Embryonic facial prominence (tissue), 1 donor: ENCODE data around the gene MEGF10.
"Not testable (repeated sequence)": the region's sequence is repeated elsewhere in the genome, so short reads cannot be mapped to it uniquely, and the experiment has no call there.

Experiments
- DNase-seq: peaks from one replicate; pipeline ENCODE4 v3.0.0-alpha.2; 2016; ENCODE audit errors: extremely low spot score

MEGF10 gene

DNA sequence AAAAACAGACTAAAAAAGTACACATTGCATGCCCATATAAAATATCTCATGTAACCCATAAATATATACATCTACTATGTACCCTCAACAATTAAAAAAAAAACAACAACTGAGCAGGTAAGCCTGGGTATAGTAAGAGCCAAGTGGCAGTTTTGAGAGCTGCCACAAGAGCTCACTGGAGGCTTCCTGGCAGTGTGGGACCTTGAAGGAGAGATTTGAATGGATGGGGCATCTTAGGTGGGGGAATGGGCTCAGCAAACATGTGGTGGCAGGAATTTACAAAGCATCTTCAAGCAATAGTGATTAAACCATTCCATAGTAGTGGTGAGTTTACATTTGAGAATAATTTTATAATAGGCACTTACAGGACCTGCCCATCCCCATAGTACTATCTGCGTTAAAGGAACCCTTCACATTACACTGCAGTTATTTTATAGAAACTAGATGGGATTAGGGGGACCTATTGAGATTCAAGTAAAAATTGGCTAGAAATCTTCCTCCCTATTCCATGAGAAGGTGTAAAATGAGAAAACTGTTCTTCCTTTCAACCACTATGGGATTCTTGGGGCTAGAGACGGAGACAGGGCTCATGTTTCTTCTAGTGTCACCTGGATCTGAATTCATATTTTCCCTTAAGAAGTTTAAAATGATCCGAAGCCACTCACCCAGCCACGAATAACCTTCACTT, 6.9 kb downstream of the MEGF10 start:
- DNase-seq, result no peak

DNA sequence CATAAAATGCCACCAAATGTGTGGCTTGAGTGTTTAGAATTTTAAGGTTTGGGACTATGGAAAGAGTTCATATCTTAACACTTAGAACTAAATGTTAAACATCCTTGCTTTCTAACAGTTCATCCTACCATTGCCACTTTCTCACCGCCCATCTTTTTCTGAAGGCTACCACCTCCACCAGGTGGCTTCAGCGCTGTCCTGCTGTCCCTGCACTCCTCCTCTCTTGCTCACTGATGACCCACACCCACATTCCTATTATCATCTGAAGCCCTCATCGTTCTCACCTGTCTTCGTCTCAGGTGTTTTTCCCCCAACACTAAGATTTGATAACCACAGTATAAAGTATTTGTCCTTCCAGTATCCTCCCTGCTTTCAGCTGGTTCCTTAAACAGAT, 7.4 kb downstream of the MEGF10 start:
- no peak for DNase-seq

DNA sequence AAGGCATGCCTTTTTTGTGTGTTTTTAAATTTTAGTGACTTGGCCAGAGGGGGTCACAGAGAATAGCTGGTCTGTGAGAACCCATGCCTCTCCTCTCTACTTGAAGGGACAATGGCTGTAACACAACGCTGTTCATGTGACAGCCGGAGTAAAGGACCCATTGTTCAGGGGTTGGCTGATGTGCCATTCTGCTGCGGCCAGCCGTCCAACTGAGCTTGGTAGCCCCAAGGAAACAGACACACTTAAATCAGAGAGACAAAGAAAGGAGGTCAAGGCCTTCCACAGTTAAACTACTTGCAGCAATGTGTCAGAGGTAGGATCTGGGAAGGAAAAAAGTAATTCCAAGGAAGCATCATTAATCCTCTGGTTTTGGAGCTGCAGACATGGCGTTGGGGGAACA, 8.1 kb downstream of the MEGF10 start:
- DNase-seq, result no peak

DNA sequence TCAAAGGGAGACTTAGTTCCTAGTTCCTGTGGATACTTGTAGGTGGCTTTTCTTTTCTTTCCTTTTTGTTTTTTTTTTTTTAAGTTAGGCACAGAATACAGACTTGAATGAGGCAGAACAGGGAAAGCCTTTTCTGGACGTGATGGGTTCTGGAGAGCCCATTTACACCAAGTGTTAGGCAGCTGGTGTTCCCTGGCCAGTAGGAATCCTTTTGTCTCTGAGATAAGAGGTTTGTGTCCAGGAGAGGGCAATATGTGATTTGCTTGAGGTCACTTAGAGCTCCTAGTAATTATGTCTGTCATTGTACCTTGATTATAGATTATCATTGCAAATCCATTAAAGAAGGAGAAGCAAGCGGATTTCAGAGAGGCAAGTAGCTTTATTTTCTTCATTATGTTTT, 9.1 kb downstream of the MEGF10 start:
- DNase-seq, result no peak

DNA sequence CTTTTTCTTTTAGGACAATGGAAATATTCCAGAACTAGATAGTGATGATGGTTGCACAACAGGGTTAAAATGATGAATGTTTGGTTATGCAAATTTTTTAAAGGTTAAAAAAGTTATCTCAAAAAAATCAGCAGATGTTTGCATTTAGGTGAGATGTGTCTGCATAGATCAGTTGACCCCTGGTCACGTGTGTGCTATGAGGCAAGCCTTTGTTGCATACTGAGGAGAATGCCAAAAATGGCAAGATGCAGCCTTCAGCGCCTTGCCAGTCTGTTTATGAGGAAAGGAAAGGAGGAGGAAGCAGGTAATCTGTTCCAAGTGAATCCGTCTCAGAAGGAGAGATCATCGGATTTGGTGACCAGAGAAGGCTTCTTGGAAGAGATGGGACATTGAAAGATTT, 11.9 kb downstream of the MEGF10 start:
- DNase-seq, result no peak

DNA sequence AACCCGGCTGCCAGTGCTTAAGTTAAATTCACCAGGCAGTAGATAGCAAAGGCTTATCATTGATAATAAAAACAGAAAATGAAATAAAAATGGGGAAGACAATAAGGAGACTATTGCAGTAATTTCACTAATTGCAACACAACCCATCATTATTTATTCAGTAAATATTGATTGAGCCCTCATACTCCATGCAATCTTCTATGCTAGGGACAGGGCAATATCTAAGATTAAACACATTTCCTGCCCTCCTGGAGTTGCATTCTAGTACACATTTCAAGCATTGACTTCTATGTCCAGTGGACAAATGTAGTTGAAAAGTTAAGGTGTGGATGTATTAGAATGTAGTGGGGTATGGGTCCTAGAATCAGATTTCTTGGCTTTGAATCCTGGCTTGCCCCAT, 12.8 kb downstream of the MEGF10 start:
- no peak for DNase-seq

DNA sequence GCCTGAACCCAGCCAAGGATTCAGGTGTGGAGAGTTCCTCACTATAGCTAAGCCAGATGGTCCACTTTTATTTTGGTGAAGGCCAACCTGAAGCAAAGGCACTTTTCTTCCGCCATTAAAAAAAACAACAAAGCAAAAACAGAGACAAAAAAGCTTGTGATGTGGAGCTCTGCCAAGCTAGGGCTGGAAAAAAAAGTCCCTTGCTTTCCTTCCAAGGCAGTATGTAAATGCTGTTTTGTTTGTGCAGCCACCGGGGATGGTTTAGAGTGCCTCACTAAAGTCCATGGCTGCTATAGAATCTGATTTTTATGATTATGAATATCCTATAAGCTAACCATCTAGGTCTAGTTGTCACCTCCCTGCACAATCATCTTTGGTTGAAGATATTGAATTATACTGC, 14.9 kb downstream of the MEGF10 start:
- no peak for DNase-seq

DNA sequence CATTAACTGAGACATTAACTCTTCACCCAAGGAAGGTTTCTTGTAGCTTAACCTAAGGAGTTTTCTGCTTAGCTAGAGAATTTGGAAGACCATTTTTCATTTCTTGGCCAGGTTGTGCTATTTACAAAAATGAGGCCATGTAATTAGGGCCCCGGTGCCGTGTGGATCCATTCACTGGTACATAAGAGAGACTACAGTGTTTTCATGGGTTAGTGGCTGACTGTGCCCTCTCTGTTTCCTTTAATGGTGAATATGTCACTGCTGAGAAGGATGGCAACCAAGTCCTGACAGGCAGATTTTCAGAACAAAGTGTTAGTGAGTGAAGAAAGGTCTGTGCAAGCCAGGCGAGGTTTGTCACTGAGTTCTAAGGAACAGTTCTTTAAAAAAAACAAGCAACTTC, 15.4 kb downstream of the MEGF10 start:
- DNase-seq, result no peak

DNA sequence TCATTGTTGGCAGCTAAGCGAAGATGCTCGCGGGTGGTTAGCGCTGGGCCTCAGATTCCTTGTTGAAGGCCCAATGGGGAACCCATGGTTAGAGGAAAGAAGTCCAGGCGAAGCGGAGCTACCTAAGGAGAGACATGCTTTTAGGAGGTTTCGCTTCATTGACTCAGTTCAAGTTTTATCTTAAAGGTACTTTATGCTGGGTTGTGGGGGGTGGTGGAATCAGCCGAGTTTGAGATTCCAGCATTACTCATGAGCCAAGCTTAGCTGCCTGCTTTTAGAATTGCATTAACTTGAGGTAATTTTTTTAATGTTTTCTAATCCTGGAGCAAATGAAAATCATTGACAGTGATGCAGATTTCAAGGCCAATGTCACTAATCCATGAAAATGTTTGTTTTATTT, 16.1 kb downstream of the MEGF10 start:
- DNase-seq, result no peak

DNA sequence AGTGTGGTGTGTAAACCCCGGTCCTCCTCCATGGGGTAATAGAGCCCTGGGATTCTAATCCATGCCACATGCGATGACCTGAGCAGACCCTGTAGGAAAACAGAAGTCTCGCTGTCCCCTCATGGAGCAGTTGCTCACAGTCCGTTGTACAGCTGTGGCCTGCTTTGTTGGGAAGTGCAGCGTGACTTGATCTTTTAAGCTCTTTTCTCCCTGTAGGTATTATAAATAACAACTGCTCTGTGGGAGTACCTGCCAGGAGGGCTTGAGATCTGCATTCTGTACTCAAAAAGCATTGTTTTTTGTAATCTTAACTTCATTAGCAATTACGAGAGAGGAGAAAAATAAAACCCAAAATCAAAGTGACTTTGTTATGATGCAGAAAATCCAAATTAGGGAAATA, 17.3 kb downstream of the MEGF10 start:
- DNase-seq, result no peak

DNA sequence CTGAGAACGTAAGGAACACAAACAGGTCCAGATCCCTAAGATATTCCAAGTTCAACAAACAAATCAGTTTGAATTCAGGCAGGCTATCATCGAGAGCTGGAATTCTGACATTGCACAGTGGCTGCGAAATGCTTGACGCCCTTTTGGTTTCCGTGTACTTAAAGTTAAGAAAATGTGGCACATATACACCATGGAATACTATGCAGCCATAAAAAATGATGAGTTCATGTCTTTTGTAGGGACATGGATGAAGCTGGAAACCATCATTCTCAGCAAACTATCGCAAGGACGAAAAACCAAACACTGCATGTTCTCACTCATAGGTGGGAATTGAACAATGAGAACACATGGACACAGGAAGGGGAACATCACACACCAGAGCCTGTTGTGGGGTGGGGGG, 17.7 kb downstream of the MEGF10 start:
- not testable (repeated sequence) for DNase-seq

DNA sequence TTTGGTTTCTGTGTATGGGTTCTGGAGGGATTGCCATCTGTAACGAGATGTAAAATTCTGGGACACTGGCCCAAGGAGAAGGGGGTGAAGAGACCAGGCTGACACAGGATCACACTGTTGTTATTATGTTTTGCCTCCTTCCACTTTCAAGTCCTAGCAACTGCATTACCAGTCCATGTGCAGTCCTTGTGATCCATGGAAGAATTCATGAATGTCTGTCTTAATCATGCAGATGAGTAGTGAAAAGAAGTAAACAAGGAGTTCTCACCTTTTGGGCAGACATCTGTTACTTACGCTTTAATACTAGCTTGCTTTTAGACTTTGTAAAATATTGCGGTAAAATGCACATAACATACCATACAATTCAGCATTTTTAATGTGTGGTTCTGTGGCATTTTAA, 18.3 kb downstream of the MEGF10 start:
- no peak for DNase-seq

DNA sequence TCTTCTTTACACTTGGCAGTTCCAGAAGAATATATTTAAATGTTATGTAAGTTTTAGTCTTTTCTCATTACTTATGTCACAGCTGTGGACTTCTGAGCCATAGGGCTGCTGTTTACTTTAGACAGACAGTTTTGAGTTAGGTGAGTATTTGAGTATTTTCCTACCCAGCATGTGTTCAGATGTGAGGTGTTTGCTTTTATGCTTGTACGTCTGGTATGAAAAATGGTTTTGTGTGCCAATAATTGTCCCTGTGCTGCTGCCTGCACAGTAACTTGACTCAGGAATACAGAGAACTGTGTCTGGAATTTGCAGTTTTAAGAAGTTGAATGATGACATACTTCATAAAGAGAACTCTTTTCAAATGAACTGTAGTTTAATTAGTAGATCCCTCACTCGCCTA, 20.8 kb downstream of the MEGF10 start:
- no peak for DNase-seq

DNA sequence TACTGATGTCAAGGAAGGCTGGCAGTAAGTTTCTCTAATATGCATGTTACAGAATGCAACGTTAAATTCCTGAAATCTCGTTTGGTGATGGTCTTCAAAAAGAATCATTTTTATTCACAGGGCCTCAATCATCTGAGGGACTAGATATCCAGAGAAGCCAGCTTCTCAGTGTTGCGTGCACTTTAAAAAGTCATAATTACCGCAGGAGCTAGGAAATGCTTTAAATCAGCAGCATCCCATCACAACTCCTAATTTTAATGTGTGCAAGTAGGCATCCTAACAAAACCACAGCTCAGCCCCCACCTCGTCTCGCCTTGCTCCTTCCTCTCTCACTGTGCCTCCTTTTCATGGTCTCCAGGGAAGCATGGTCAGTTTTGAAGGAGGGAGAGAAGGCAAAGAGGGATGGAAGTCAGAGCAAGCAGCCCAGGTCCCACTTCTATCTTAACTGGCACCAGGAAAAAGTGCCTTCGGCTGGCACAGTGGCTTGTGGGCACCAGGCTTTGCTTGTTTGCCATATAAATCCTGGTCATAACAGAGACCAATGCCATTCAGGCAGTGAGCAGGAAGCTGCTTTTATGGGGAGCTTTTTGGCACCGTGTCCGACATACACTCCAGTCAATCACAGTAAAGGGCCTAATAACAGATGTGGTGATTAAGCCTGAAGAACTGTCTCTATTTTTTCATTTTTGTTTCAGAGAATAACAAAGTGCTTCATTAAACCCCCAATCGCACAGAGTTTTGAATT, 21.4 kb downstream of the MEGF10 start:
- no peak for DNase-seq

DNA sequence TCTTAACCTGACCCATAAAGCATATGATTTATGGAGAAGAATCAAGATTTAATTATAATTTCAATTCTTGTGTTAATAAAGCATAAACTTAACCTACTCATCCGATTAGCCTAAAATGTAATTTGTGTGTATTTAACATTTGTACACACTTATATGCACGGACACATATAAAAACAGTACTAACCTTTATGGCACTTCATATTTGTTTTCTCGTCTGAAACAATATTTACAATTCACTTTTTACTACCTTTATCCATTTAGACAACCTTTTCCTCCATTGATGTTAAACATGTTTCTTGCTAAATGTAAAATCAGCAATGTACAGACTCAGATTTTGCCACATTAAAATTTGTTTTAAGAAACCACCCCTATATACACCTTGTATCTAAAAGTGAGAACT, 22.8 kb downstream of the MEGF10 start:
- DNase-seq, result no peak

DNA sequence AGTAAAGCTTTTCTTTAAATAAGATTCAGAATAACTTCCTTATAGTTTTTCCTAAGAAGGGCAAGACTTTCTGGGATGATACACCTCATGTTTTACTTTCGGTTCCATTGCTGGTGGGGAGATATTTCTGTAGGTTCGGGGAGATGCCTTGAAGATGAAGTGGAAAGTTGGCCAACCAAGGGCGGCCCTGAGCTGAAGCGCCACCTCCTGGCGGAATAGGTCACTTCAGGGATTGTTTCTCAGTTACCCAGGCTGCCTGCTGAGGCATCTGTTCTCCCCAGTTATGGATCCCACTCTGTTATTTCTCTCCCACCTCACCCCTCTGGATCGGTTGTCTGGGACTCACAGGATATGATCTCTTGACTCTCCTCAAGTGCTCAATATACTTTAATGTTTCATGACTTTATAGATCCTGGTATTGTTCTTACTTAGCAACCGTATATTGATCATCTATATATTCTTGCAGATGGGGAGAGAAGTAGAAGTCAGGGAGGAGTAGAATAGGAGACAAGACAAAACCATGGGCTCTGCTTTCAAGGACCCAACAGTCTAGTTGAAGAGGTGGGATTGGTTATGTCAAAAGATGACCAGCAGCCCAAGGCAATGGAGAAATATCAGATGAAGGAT, 23.4 kb downstream of the MEGF10 start:
- DNase-seq, result no peak

DNA sequence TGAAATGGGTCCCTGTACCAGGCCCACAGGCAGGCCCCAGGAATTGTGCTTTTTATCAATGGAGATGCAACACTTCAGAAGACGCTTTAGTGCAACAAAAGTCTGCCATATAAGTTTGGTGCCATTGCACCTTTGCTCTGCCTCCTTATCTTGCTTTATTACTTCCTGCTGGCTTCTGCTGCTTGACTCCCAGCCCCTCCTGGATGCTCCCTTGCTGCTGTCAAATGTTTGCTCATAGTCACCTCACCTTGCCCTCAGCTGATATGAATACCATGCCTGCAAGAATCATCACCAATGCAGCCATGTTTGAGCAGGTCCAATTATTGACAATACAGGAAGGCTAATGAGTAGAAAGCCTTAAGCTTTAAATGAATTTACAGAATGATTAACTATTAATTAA, 25.4 kb downstream of the MEGF10 start:
- DNase-seq, result no peak

DNA sequence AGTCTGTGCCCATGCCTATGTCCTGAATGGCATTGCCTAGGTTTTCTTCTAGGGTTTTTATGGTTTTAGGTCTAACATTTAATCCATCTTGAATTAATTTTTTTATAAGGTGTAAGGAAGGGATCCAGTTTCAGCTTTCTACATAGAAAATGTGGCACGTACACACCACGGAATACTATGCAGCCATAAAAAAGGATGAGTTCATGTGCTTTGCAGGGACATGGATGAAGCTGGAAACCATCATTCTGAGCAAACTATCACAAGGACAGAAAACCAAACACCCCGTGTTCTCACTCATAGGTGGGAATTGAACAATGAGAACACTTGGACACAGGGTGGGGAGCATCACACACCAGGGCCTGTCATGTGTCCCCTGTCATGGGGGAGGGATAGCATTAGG, 26.8 kb downstream of the MEGF10 start:
- DNase-seq, result not testable (repeated sequence)

DNA sequence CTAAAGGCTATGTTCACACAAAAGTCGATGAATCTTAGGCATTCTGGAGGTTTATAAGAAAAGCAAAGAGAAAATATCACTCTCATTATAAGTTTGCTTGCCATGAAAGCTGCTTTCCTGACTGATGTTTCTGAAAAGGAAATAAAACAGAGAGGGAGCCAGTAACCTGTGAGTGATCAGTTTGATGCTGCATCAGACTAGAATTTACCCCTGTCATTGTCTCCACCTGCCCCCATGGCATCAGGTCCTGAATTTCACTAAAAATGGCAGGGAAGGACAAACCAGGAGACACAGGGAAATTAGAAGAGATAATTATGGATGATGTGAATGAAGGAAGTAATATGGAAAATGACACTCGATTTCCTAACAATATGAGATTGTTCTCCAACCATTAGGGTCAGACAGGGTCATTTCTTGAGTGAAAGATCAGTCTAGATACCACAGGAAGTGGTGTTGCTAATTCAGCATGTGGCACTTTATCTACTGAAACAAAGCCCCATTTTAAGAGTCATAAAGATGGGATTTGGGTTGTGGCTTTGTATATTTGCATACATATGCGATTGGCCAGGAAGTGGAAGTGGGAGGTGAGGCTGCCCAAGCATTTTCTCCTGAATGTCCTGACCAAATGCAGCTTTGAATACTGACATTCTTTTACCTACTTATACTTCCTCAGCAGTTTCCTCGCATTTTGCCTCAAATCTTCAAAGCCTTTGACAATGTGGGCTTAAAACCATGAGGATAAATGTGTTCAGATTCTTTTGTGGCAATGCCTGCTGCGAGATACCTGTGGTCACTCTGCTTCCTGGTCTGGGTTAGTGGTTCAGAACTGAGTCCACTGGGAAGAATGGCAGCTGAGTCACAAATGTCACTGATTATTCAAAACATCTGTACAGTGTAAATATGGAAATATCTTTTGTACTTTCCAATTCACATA, 29.7 kb downstream of the MEGF10 start:
- DNase-seq, result no peak

DNA sequence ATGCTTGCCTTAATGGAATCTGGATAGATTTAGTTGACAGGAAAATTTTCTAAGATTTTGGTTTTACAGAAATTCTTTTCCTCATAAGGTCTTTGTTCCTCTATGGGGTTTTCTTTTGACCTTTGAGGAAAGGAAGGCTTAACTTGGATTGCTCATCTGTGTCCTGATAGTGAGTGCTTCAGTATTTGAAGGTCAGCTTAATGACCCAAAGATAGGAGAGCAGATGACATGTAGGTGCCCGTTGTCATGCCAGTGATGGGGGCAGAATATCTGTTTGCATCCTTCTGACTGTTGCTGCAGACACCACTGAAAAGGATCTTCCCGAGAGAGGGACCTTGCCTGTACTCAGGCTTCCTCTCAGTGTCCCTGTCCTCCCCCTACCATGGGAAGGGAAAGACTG, 30.9 kb downstream of the MEGF10 start:
- no peak for DNase-seq

DNA sequence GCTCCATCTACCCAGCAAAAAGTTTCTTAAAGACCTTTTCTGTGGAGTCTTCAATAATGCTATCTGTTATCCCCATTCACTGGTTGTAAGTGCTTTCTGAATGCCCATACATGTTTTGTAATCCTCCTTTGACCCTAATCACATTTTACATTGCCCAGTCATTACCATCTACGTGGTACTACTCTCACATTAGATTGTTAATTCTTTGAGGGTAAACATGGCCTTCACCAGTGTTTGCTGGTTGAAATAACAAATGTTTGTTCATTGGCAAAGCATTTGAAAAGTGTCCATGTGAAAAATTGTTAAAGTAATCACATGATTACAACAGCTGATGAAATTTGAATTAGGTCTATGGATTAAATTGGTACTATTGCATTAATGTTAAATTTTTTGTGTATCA, 31.8 kb downstream of the MEGF10 start:
- DNase-seq, result no peak

DNA sequence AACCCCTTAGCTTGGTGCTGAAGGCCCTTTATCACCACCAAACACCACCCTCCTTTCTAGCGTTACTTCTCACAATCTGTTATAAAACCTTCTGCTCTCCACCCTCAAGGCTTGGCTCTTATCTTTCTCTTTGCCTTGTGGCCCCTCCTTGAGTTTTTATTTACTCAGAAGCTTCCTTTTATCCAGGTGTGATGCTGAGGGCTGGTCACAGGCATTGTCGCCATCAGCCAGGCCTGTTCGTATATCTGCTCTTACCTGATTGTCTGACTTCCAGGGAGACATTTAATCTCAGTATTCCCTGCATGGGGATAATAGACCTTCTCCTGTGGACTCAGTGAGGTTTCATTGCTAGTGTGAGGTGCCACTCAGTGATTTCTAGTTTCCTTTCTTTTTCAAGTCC, 34.2 kb downstream of the MEGF10 start:
- no peak for DNase-seq
